ENCODE results near the gene MIR17HG.
"Not testable (repeated sequence)": the region's sequence is repeated elsewhere in the genome, so short reads cannot be mapped to it uniquely, and the experiment has no call there.

The MIR17HG gene

GRCh38 chr13:91346850-91347201 is 661 bp upstream of the MIR17HG start:
- DNase-seq (ENCODE audit: low read depth in 1 of 2, low spot score in 1 of 2) = peak in 1 of 2 donors; percentile 29

- peak; percentile 19 to 68 for DNase-seq (ENCODE audit: low read depth in 1 of 2, low spot score in 1 of 2)
Observed at GRCh38 chr13:91347996-91348905, 764 bp downstream of the MIR17HG start.

- DNase-seq (ENCODE audit: low read depth in 1 of 2, low spot score in 1 of 2) = peak; percentile 89 to 91
Observed at GRCh38 chr13:91348906-91349435, 1.5 kb downstream of the MIR17HG start.

GRCh38 chr13:91349992-91350911 is 2.8 kb downstream of the MIR17HG start:
- no peak for DNase-seq (ENCODE audit: low read depth in 1 of 2, low spot score in 1 of 2)

GRCh38 chr13:91351123-91351522 is 3.6 kb downstream of the MIR17HG start:
- DNase-seq (ENCODE audit: low read depth in 1 of 2, low spot score in 1 of 2) = no peak

GRCh38 chr13:91351980-91352379 is 4.5 kb downstream of the MIR17HG start:
- DNase-seq (ENCODE audit: low read depth in 1 of 2, low spot score in 1 of 2) = no peak

- not testable (repeated sequence) for DNase-seq (ENCODE audit: low read depth in 1 of 2, low spot score in 1 of 2)
Observed at GRCh38 chr13:91352891-91353290, 5.4 kb downstream of the MIR17HG start.

- DNase-seq (ENCODE audit: low read depth in 1 of 2, low spot score in 1 of 2) = no peak
Observed at GRCh38 chr13:91353494-91353893, 6.0 kb downstream of the MIR17HG start.

- no peak for DNase-seq (ENCODE audit: low read depth in 1 of 2, low spot score in 1 of 2)
Observed at GRCh38 chr13:91355099-91355825, 7.8 kb downstream of the MIR17HG start.

GRCh38 chr13:91355826-91356710 is 8.6 kb downstream of the MIR17HG start:
- DNase-seq (ENCODE audit: low read depth in 1 of 2, low spot score in 1 of 2) = no peak

GRCh38 chr13:91356919-91357612 is 9.6 kb downstream of the MIR17HG start:
- DNase-seq (ENCODE audit: low read depth in 1 of 2, low spot score in 1 of 2) = no peak

GRCh38 chr13:91357613-91358386 is 10.3 kb downstream of the MIR17HG start:
- DNase-seq (ENCODE audit: low read depth in 1 of 2, low spot score in 1 of 2) = no peak

- DNase-seq (ENCODE audit: low read depth in 1 of 2, low spot score in 1 of 2) = no peak
Observed at GRCh38 chr13:91358387-91358782, 10.9 kb downstream of the MIR17HG start.

GRCh38 chr13:91359111-91359510 is 11.6 kb downstream of the MIR17HG start:
- no peak for DNase-seq (ENCODE audit: low read depth in 1 of 2, low spot score in 1 of 2)

- no peak for DNase-seq (ENCODE audit: low read depth in 1 of 2, low spot score in 1 of 2)
Observed at GRCh38 chr13:91359631-91360030, 12.1 kb downstream of the MIR17HG start.

- DNase-seq (ENCODE audit: low read depth in 1 of 2, low spot score in 1 of 2) = no peak
Observed at GRCh38 chr13:91360246-91360751, 12.8 kb downstream of the MIR17HG start.

- no peak for DNase-seq (ENCODE audit: low read depth in 1 of 2, low spot score in 1 of 2)
Observed at GRCh38 chr13:91361755-91362271, 14.3 kb downstream of the MIR17HG start.

GRCh38 chr13:91362908-91363307 is 15.4 kb downstream of the MIR17HG start:
- DNase-seq (ENCODE audit: low read depth in 1 of 2, low spot score in 1 of 2) = no peak

Measured in activated T-helper 1 cell treated with anti-CD3 and anti-CD28 coated beads, Interleukin-2, amount 50 U/mL, for 16 hours (primary cell).